HepG2 (cell line): Measurements from ENCODE around the gene NABP1. TPM values are rescaled to one million over a fixed set of nuclear protein-coding genes. Genes with fewer than 3 reads are reported as not detected.

Experiments used
- ATAC-seq: fragments of 200-7000 bp; cut with Tn5 transposase; 3 replicates; pipeline ENCODE4 v1.9.1; 2020; ENCODE audit warnings: mild to moderate bottlenecking, moderate library complexity
- BruUV-seq: library from RNA; stranded (reverse); fragments of 400-500 nt; replicated peaks from 2 replicates; lab custom pipeline; 2021; lab: Mats Ljungman, UMichigan
- CTCF ChIA-PET: fragments of 300-600 bp; formaldehyde crosslinking; extraction: SDS; loops from one replicate; lab custom pipeline; 2021; ENCODE audit warnings: low total read pairs, inconsistent platforms, low intra/inter-chr PET ratio; lab: Yijun Ruan, JAX
- POLR2A ChIA-PET: fragments of 350-600 bp; sonication (Branson Sonifier 250); formaldehyde crosslinking; loops from one replicate; lab custom pipeline; 2020; ENCODE audit warnings: antibody characterized with exemption, inconsistent platforms; lab: Yijun Ruan, JAX
- DNase-seq: peaks from one replicate; pipeline ENCODE4 v3.0.0-alpha.2; 2015; ENCODE audit warnings: low spot score
- FAIRE-seq: peaks from 3 replicates; lab custom pipeline; 2011; peaks lifted over from hg19 to GRCh38; lab: Jason Lieb, UNC
- H2AFZ ChIP-seq: one replicate; pipeline ENCODE4 v1.6.1; 2011; ENCODE audit warnings: low read length, inconsistent platforms
- H3K27ac ChIP-seq: fragments of 300-600 bp; 3 replicates; pipeline ENCODE4 v1.8.0; 2011; ENCODE audit warnings: mixed run types, mild to moderate bottlenecking, mixed read lengths, low read length, inconsistent platforms; ENCODE audit not compliant: insufficient read depth; ENCODE audit errors: extremely low read length
- H3K27me3 ChIP-seq, 2 experiments: fragments of 200-600 bp in 1 of 2; 2 replicates in 1 of 2; 3 replicates in 1 of 2; pipeline versions ENCODE4 v1.6.0 to v1.8.0; 2011; ENCODE audit warnings: low read length in 2 of 2, mild to moderate bottlenecking in 2 of 2, moderate library complexity in 2 of 2, inconsistent platforms in 1 of 2; ENCODE audit not compliant: insufficient read depth in 2 of 2, control insufficient read depth in 1 of 2
- H3K36me3 ChIP-seq, 2 experiments: fragments of 200-600 bp in 1 of 2; replicated peaks in 1 of 2; 2 replicates in 1 of 2; 3 replicates in 1 of 2; pipeline versions ENCODE4 v1.5.1 to v1.8.0; 2011; ENCODE audit warnings: low read length in 2 of 2, inconsistent platforms in 1 of 2; ENCODE audit not compliant: insufficient read depth in 2 of 2, control insufficient read depth in 1 of 2
- H3K4me1 ChIP-seq: 2 replicates; pipeline ENCODE4 v1.5.1; 2012; ENCODE audit warnings: low read length, inconsistent platforms; ENCODE audit not compliant: insufficient read depth
- H3K4me2 ChIP-seq: 2 replicates; pipeline ENCODE4 v1.6.0; 2011; ENCODE audit warnings: low read depth, low read length, inconsistent platforms
- H3K4me3 ChIP-seq, 3 experiments: fragments of 200-600 bp in 1 of 3; sonication (generic), shearing (Covaris generic) in 1 of 3; replicated peaks in 1 of 3; 2 replicates each; pipeline ENCODE4 v1.5.1; 2011 to 2016; ENCODE audit warnings: low read length in 3 of 3, inconsistent platforms in 2 of 3, low read depth in 2 of 3, mild to moderate bottlenecking in 2 of 3, control low read depth in 1 of 3, mixed read lengths in 1 of 3; ENCODE audit not compliant: insufficient read depth in 1 of 3
- H3K79me2 ChIP-seq: one replicate; pipeline ENCODE4 v1.6.1; 2011; ENCODE audit warnings: low read length, inconsistent platforms; ENCODE audit not compliant: insufficient read depth
- H3K9ac ChIP-seq: 2 replicates; pipeline ENCODE4 v1.6.0; 2011; ENCODE audit warnings: mild to moderate bottlenecking, low read depth, low read length, inconsistent platforms; ENCODE audit not compliant: insufficient read depth
- H3K9me3 ChIP-seq: 2 replicates; pipeline ENCODE4 v1.5.1; 2012; ENCODE audit warnings: mild to moderate bottlenecking, low read length
- H4K20me1 ChIP-seq: 2 replicates; pipeline ENCODE4 v1.6.0; 2011; ENCODE audit warnings: inconsistent platforms, mild to moderate bottlenecking, low read length, moderate library complexity; ENCODE audit not compliant: insufficient read depth
- BCL6 ChIP-seq: IDR thresholded peaks from 2 replicates; pipeline ENCODE4 v1.6.1; 2016; ENCODE audit warnings: missing genetic modification reagents, missing compliant biosample characterization
- BORCS8-MEF2B ChIP-seq: sonication (generic); formaldehyde crosslinking; IDR thresholded peaks from 2 replicates; pipeline ENCODE4 v1.8.0; 2022; ENCODE audit warnings: mild to moderate bottlenecking, missing genetic modification reagents
- CBX5 ChIP-seq: sonication (generic); formaldehyde crosslinking; IDR thresholded peaks from 2 replicates; pipeline ENCODE4 v1.4.0; 2020; ENCODE audit warnings: missing genetic modification reagents, borderline replicate concordance
- MIER3 ChIP-seq: IDR thresholded peaks from 2 replicates; pipeline ENCODE4 v1.6.1; 2016; ENCODE audit warnings: missing compliant biosample characterization, borderline replicate concordance
- MNT ChIP-seq: fragments of 450-650 bp; IDR thresholded peaks from 2 replicates; pipeline ENCODE4 v1.6.1; 2016
- NFYB ChIP-seq: sonication (generic); formaldehyde crosslinking; IDR thresholded peaks from 2 replicates; pipeline ENCODE4 v1.4.0; 2020; ENCODE audit warnings: missing genetic modification reagents
- PITX1 ChIP-seq: sonication (generic); formaldehyde crosslinking; IDR thresholded peaks from 2 replicates; pipeline ENCODE4 v1.5.1; 2020; ENCODE audit warnings: mild to moderate bottlenecking, missing genetic modification reagents
- RCOR2 ChIP-seq: IDR thresholded peaks from 2 replicates; pipeline ENCODE4 v1.6.1; 2016; ENCODE audit warnings: missing biosample characterization, missing genetic modification reagents
- ZNF101 ChIP-seq: sonication (generic); formaldehyde crosslinking; IDR thresholded peaks from 2 replicates; pipeline ENCODE4 v1.4.0; 2020; ENCODE audit warnings: mild to moderate bottlenecking, low read depth, missing genetic modification reagents, borderline replicate concordance
- ZNF251 ChIP-seq: sonication (generic); formaldehyde crosslinking; IDR thresholded peaks from 2 replicates; pipeline ENCODE4 v1.9.0; 2021; ENCODE audit warnings: mild to moderate bottlenecking, missing genetic modification reagents
- ZNF264 ChIP-seq: sonication (generic); formaldehyde crosslinking; IDR thresholded peaks from 2 replicates; pipeline ENCODE4 v1.4.0; 2020; ENCODE audit warnings: missing genetic modification reagents
- ZNF496 ChIP-seq: sonication (generic); formaldehyde crosslinking; IDR thresholded peaks from 2 replicates; pipeline ENCODE4 v1.8.1; 2023; ENCODE audit warnings: mild to moderate bottlenecking, moderate library complexity, missing genetic modification reagents; ENCODE audit not compliant: insufficient replicate concordance
- ZNF878 ChIP-seq: sonication (generic); formaldehyde crosslinking; IDR thresholded peaks from 2 replicates; pipeline ENCODE4 v1.8.1; 2023; ENCODE audit warnings: mild to moderate bottlenecking, missing genetic modification reagents, moderate library complexity
- ZUFSP ChIP-seq: sonication (generic); formaldehyde crosslinking; IDR thresholded peaks from 2 replicates; pipeline ENCODE4 v1.9.0; 2021; ENCODE audit warnings: missing genetic modification reagents, mild to moderate bottlenecking, borderline replicate concordance
- WGBS: methylation state at CpG from one replicate; pipeline ENCODE4 v1.1.6; 2017; ENCODE audit warnings: low lambda C conversion rate; 5-methylcytosine and 5-hydroxymethylcytosine counted together
- in situ Hi-C: cut with HindIII; loops from 2 replicates; pipeline ENCODE4 v1.10.0; 2017; ENCODE audit warnings: low pct_unique_long_range_greater_than_20kb; ENCODE audit not compliant: extremely low pct_ligation_motif_present
- intact Hi-C: fragments of 100-400 bp; cut with micrococcal nuclease; formaldehyde crosslinking; loops from one replicate; pipeline ENCODE4 v1.10.0; 2022; ENCODE audit not compliant: unreplicated experiment
- polyA plus RNA-seq, 8 experiments: library from polyadenylated mRNA; depleted of rRNA in 3 of 8; stranded (reverse) in 7 of 8; unstranded in 1 of 8; fragments of >200 nt; fragmentation: Illumina TruSeq in 4 of 8; extraction: Trizol in 4 of 8; gene quantifications; 2 replicates each; pipeline versions ENCODE4 v1.2.1 to v1.2.3, GENCODE V29; 2011 to 2016; ENCODE audit warnings: low read depth in 4 of 8, missing spikeins in 1 of 8, mixed read lengths in 1 of 8; ENCODE audit not compliant: insufficient read depth in 1 of 8
- total RNA-seq, 5 experiments: library from RNA; depleted of rRNA; stranded (reverse); fragments of >200 nt; fragmentation: Illumina TruSeq; extraction: Trizol; gene quantifications; 2 replicates each; pipeline ENCODE4 v1.2.3, GENCODE V29; 2016; ENCODE audit warnings: low read depth in 1 of 5
- TF ChIP-seq, protein P1 (sequence below), 2 experiments: fragments of 450-650 bp in 1 of 2; sonication (generic) in 1 of 2; formaldehyde crosslinking; IDR thresholded peaks; 2 replicates each; pipeline versions ENCODE4 v1.5.0 to v1.8.0; 2020 to 2022; ENCODE audit warnings: mild to moderate bottlenecking in 1 of 2, missing genetic modification reagents in 1 of 2
- TF ChIP-seq, protein P2 (sequence below): sonication (generic); formaldehyde crosslinking; IDR thresholded peaks from 2 replicates; pipeline ENCODE4 v1.5.0; 2020; ENCODE audit warnings: mild to moderate bottlenecking, missing genetic modification reagents, moderate library complexity

NABP1 gene
- total and polyA plus RNA-seq, 2 of the 13 experiments (the other 11 are each of a cell fraction or from before 2014, with no cell fraction given): 14.9 to 19.8 TPM

DNA sequence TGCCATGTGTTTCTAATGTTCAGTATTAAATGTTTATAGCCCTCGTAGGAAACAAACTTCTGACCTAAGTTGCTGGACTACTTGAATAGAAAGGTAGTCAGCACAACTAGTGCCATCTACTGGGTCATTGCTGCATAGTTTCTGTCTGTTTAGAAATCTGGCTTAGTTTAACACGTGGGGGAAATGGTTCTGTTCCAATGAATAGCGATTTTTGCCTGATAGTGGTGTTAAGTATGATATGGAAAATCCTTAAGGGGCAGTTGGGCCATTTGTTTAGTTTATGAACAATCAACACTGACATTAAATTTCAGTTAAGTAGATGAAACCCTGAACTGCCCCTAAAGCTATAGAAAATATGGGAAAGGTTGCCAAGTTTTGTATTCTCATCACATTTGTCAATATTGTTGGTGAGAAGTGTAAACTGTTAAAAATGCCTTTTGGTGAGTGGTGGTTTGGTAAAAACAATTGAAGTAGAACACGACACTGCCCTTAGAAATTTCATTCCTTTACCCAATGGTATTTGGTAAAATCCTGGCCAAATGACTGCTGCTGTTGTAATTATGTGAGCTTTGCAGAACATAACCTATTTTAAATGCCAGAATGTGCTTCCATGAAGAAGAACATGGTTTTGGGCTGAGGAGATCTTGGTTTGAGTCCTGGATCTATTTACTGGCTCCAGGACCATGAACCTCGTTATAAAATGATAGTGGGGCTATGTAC, 13.2 kb downstream of the NABP1 start (continued):
- TF ChIP-seq BCL6 (CRISPR knock-in tag): 0 out of 2 replicates have a peak, but pooled peaks have one; percentile 12
- no peak for TF ChIP-seq ZNF496 (CRISPR knock-in tag)
- TF ChIP-seq MIER3 (CRISPR knock-in tag): 0 out of 2 replicates have a peak, but pooled peaks have one; percentile 64
- TF ChIP-seq ZNF251: no peak
- TF ChIP-seq ZNF101 (CRISPR knock-in tag): no peak
- TF ChIP-seq, protein P1, sequence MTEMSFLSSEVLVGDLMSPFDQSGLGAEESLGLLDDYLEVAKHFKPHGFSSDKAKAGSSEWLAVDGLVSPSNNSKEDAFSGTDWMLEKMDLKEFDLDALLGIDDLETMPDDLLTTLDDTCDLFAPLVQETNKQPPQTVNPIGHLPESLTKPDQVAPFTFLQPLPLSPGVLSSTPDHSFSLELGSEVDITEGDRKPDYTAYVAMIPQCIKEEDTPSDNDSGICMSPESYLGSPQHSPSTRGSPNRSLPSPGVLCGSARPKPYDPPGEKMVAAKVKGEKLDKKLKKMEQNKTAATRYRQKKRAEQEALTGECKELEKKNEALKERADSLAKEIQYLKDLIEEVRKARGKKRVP (CRISPR knock-in tag; IDR thresholded peaks at IDR 0.05): peak in 1 of 2 experiments; percentile 38; a peak in 1 of 4 replicates
- TF ChIP-seq, all 625 proteins: peak for 49

DNA sequence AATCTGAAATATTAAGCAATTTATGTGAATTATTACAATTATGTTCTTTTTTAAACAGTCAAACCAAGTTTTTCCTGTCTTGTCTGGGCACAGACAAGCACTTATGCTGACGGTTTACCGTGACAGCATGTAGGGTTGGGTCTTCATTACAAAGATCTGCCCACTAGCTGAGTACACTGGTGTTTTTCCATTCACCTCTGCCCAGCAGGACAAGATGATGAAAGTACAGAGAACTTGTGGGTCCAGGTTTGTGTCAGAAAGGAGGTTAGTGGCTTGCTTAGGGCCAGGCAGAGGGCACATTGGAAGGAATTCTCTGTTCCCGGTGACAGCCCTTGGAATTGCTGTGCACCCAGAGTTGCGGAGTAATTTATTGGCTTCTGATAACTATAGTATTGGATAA, 14.0 kb downstream of the NABP1 start:
- no peak overlapping the region for H2AFZ ChIP-seq
- H3K9ac ChIP-seq: no peak overlapping the region
- no peak overlapping the region for H3K4me3 ChIP-seq
- H3K4me1 ChIP-seq: peaks cover 37% of the 10 kb centered on the region
- H3K4me2 ChIP-seq: peak overlapping the region; percentile 15; the same call in 1 of the 2 replicates
- peak; percentile 8; the same call in 2 of the 3 replicates for ATAC-seq
- in situ Hi-C loops (loop anchor here (5.0 kb wide), 1 partner anchor 125 kb away; no protein-coding TSS in a partner anchor), intact Hi-C loops (loop anchor here (1.0 to 5.0 kb wide), 6 partner anchors 14 to 525 kb away; partner anchors contain the start of gene NABP1)
- CTCF ChIA-PET: interaction anchor here (0.9 to 5.9 kb wide), 3 partner anchors 121 to 137 kb away, joined by 6 to 58 read pairs (median 25); no protein-coding TSS in a partner anchor
- H3K36me3 ChIP-seq: 0 out of 5 replicates have a peak, but pooled peaks cover 0 to 6% of the 10 kb centered on the region in 2 experiments
- no TSS peak for BruUV-seq
- WGBS: 34% methylated on average over 4 of the region's 4 CpGs
- H4K20me1 ChIP-seq: no peaks in the 10 kb centered on the region
- H3K27ac ChIP-seq: no peak overlapping the region
- DNase-seq: no peak
- H3K9me3 ChIP-seq: no peaks in the 10 kb centered on the region
- no peak for FAIRE-seq
- no peaks in the 10 kb centered on the region for H3K27me3 ChIP-seq
- POLR2A ChIA-PET: interaction anchor here (1.1 to 2.7 kb wide), 3 partner anchors 14 to 123 kb away, joined by 3 to 15 read pairs (median 4); partner anchors contain the start of gene NABP1
- H3K79me2 ChIP-seq: no peaks in the 10 kb centered on the region
- TF ChIP-seq CBX5 (CRISPR knock-in tag) (0 out of 2 replicates have a peak, but pooled peaks have one; percentile 21), RCOR2 (CRISPR knock-in tag) (no peak), PITX1 (no peak), NFYB (CRISPR knock-in tag) (no peak), MNT (no peak), ZNF878 (CRISPR knock-in tag) (0 out of 2 replicates have a peak, but pooled peaks have one; percentile 50), ZNF264 (peak; percentile 100), BORCS8-MEF2B (CRISPR knock-in tag) (no peak), ZUFSP (CRISPR knock-in tag) (no peak)
- TF ChIP-seq, protein P2, sequence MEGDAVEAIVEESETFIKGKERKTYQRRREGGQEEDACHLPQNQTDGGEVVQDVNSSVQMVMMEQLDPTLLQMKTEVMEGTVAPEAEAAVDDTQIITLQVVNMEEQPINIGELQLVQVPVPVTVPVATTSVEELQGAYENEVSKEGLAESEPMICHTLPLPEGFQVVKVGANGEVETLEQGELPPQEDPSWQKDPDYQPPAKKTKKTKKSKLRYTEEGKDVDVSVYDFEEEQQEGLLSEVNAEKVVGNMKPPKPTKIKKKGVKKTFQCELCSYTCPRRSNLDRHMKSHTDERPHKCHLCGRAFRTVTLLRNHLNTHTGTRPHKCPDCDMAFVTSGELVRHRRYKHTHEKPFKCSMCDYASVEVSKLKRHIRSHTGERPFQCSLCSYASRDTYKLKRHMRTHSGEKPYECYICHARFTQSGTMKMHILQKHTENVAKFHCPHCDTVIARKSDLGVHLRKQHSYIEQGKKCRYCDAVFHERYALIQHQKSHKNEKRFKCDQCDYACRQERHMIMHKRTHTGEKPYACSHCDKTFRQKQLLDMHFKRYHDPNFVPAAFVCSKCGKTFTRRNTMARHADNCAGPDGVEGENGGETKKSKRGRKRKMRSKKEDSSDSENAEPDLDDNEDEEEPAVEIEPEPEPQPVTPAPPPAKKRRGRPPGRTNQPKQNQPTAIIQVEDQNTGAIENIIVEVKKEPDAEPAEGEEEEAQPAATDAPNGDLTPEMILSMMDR (CRISPR knock-in tag): no peak
